ENCODE results near the gene S100A4. TPM values are rescaled to one million over a fixed set of nuclear protein-coding genes. Genes with fewer than 3 reads are reported as not detected.
"Not testable (repeated sequence)": the region's sequence is repeated elsewhere in the genome, so short reads cannot be mapped to it uniquely, and the experiment has no call there.

The S100A4 gene
- 5.5 and 16.7 TPM in 2 replicates for polyA plus RNA-seq (2014; cell fraction: cytosol; rRNA removed)
- 0.49 and 2.5 TPM in 2 replicates for polyA plus RNA-seq (2014; cell fraction: nucleus; rRNA removed)

GRCh38 chr1:153545067-153546055 lies at the start of gene S100A4:
Gene S100A4, minus strand, starts transcription at chr1:153545806. Its CDS starts 1,012 bp downstream, at chr1:153544794.
- peak; percentile 90 for DNase-seq (ENCODE audit: low spot score)

GRCh38 chr1:153592748-153593147 lies 47.1 kb upstream of the S100A4 start:
- no peak for DNase-seq (ENCODE audit: low spot score)

GRCh38 chr1:153588482-153588881 lies 42.9 kb upstream of the S100A4 start:
- DNase-seq (ENCODE audit: low spot score), result no peak

- not testable (repeated sequence) for DNase-seq (ENCODE audit: low spot score)
Observed at GRCh38 chr1:153588033-153588432, 42.4 kb upstream of the S100A4 start.

GRCh38 chr1:153587314-153587713 lies 41.7 kb upstream of the S100A4 start:
- no peak for DNase-seq (ENCODE audit: low spot score)

GRCh38 chr1:153586347-153586746 lies 40.7 kb upstream of the S100A4 start:
- DNase-seq (ENCODE audit: low spot score), result no peak

GRCh38 chr1:153585006-153585405 lies 39.4 kb upstream of the S100A4 start:
- DNase-seq (ENCODE audit: low spot score), result no peak

GRCh38 chr1:153583976-153584375 lies 38.4 kb upstream of the S100A4 start:
- no peak for DNase-seq (ENCODE audit: low spot score)

GRCh38 chr1:153583514-153583913 lies 37.9 kb upstream of the S100A4 start:
- DNase-seq (ENCODE audit: low spot score), result not testable (repeated sequence)

- not testable (repeated sequence) for DNase-seq (ENCODE audit: low spot score)
Observed at GRCh38 chr1:153582836-153583235, 37.2 kb upstream of the S100A4 start.

- no peak for DNase-seq (ENCODE audit: low spot score)
Observed at GRCh38 chr1:153578936-153579335, 33.3 kb upstream of the S100A4 start.

- no peak for DNase-seq (ENCODE audit: low spot score)
Observed at GRCh38 chr1:153578490-153578889, 32.9 kb upstream of the S100A4 start.

- no peak for DNase-seq (ENCODE audit: low spot score)
Observed at GRCh38 chr1:153577624-153578051, 32.0 kb upstream of the S100A4 start.

GRCh38 chr1:153577138-153577537 lies 31.5 kb upstream of the S100A4 start:
- DNase-seq (ENCODE audit: low spot score), result no peak

GRCh38 chr1:153575497-153575896 lies 29.9 kb upstream of the S100A4 start:
- not testable (repeated sequence) for DNase-seq (ENCODE audit: low spot score)

- not testable (repeated sequence) for DNase-seq (ENCODE audit: low spot score)
Observed at GRCh38 chr1:153575081-153575491, 29.5 kb upstream of the S100A4 start.

- DNase-seq (ENCODE audit: low spot score), result no peak
Observed at GRCh38 chr1:153573351-153573750, 27.7 kb upstream of the S100A4 start.

GRCh38 chr1:153572569-153573015 lies 27.0 kb upstream of the S100A4 start:
- DNase-seq (ENCODE audit: low spot score), result no peak

GRCh38 chr1:153571706-153572105 lies 26.1 kb upstream of the S100A4 start:
- no peak for DNase-seq (ENCODE audit: low spot score)

- DNase-seq (ENCODE audit: low spot score), result no peak
Observed at GRCh38 chr1:153570874-153571273, 25.3 kb upstream of the S100A4 start.

GRCh38 chr1:153569465-153569864 lies 23.9 kb upstream of the S100A4 start:
- no peak for DNase-seq (ENCODE audit: low spot score)

- peak; percentile 89 for DNase-seq (ENCODE audit: low spot score)
Observed at GRCh38 chr1:153568367-153569099, 22.9 kb upstream of the S100A4 start.
